T-cell (primary cell): ENCODE measurements around the gene CRYBG3. TPM values are rescaled to one million over a fixed set of nuclear protein-coding genes. Genes with fewer than 3 reads are reported as not detected.
"Not testable (repeated sequence)": the region's sequence is repeated elsewhere in the genome, so short reads cannot be mapped to it uniquely, and the experiment has no call there.

Experiments used
- ATAC-seq, 4 experiments: fragments of 200-7000 bp in 3 of 4; fragments of 150-1000 bp in 1 of 4; cut with Tn5 transposase; replicated peaks in 1 of 4; 1 replicate in 3 of 4; 2 replicates in 1 of 4; pipeline ENCODE4 v1.10.0; 2021; ENCODE audit warnings: moderate library complexity in 3 of 4, mild to moderate bottlenecking in 2 of 4, moderate number of reproducible peaks in 1 of 4
- CTCF ChIA-PET, 2 donors: fragments of 300-600 bp; sonication (Branson Sonifier 250); formaldehyde crosslinking; loops; one replicate each; lab custom pipeline; 2022; ENCODE audit warnings: antibody characterized with exemption in 2 of 2; lab: Charles Lee
- POLR2A ChIA-PET, 2 donors: fragments of 300-600 bp; sonication (Branson Sonifier 250); formaldehyde crosslinking; loops; one replicate each; lab custom pipeline; 2022; ENCODE audit warnings: antibody characterized with exemption in 2 of 2; lab: Charles Lee
- DNase-seq, 35 experiments: peaks; one replicate each; pipeline versions ENCODE4 v3.0.0 to v3.0.0-alpha.2; 2013 to 2023
- H3K27ac ChIP-seq: one replicate; pipeline ENCODE4 v1.5.1; 2013; ENCODE audit warnings: low read length
- H3K27me3 ChIP-seq, 2 experiments: replicated peaks in 1 of 2; 1 replicate in 1 of 2; 2 replicates in 1 of 2; pipeline versions ENCODE4 v1.6.1 to v1.7.0; 2013; ENCODE audit warnings: low read length in 1 of 2, mixed read lengths in 1 of 2; ENCODE audit not compliant: control insufficient read depth in 2 of 2, insufficient read depth in 2 of 2; ENCODE audit errors: extremely low read depth in 1 of 2
- H3K36me3 ChIP-seq, 2 donors: 1 replicate in 1 of 2; 2 replicates in 1 of 2; pipeline versions ENCODE4 v1.6.1 to v1.7.0; 2013; ENCODE audit warnings: low read length in 1 of 2; ENCODE audit not compliant: control insufficient read depth in 2 of 2, insufficient read depth in 1 of 2; ENCODE audit errors: extremely low read depth in 1 of 2
- H3K4me1 ChIP-seq, 2 experiments: 1 replicate in 1 of 2; 2 replicates in 1 of 2; pipeline versions ENCODE4 v1.6.1 to v1.7.0; 2013; ENCODE audit warnings: low read length in 2 of 2, mixed read lengths in 1 of 2; ENCODE audit not compliant: insufficient read depth in 2 of 2, control insufficient read depth in 1 of 2; ENCODE audit errors: extremely low read depth in 1 of 2
- H3K4me3 ChIP-seq, 2 donors: 1 replicate in 1 of 2; 2 replicates in 1 of 2; pipeline versions ENCODE4 v1.5.1 to v1.7.0; 2013; ENCODE audit warnings: mild to moderate bottlenecking in 2 of 2, low read length in 1 of 2, moderate library complexity in 1 of 2; ENCODE audit not compliant: control insufficient read depth in 1 of 2; ENCODE audit errors: extremely low read depth in 1 of 2
- H3K9me3 ChIP-seq: 2 replicates; pipeline ENCODE4 v1.7.0; 2013
- H3K27ac Mint-ChIP-seq, 2 donors: one replicate each; pipeline ENCODE4 v1.8.0; 2020 to 2021; ENCODE audit warnings: mild to moderate bottlenecking in 2 of 2, mixed read lengths in 2 of 2
- H3K27me3 Mint-ChIP-seq, 2 donors: one replicate each; pipeline ENCODE4 v1.8.0; 2021 to 2022; ENCODE audit warnings: mixed read lengths in 2 of 2
- H3K36me3 Mint-ChIP-seq: one replicate; pipeline ENCODE4 v1.8.0; 2021; ENCODE audit warnings: mixed read lengths
- H3K4me1 Mint-ChIP-seq, 3 donors: one replicate each; pipeline ENCODE4 v1.8.0; 2020 to 2022; ENCODE audit warnings: mixed read lengths in 3 of 3, mild to moderate bottlenecking in 1 of 3
- H3K4me3 Mint-ChIP-seq, 3 donors: one replicate each; pipeline ENCODE4 v1.8.0; 2020 to 2022; ENCODE audit warnings: mild to moderate bottlenecking in 3 of 3, mixed read lengths in 3 of 3, moderate library complexity in 3 of 3
- H3K9me3 Mint-ChIP-seq, 3 donors: one replicate each; pipeline ENCODE4 v1.8.0; 2020 to 2022; ENCODE audit warnings: mixed read lengths in 3 of 3
- WGBS: methylation state at CpG from one replicate; pipeline ENCODE4 v1.1.5; 2013; ENCODE audit warnings: missing lambda C conversion rate; ENCODE audit not compliant: insufficient coverage; 5-methylcytosine and 5-hydroxymethylcytosine counted together
- total RNA-seq, 35 experiments: library from RNA in 6 of 35; stranded (reverse) in 6 of 35; fragments of 120-200 nt in 1 of 35; gene quantifications; one replicate each; pipeline versions ENCODE4 v1.2.1 to v1.2.4 and lab custom pipeline; 2013 to 2026

CRYBG3 gene
- total RNA-seq, 5 donors from 2014 or later (not counting 1 experiment from before 2014, with no cell fraction given), result 3.1 to 5.8 (median 5.3) TPM

GRCh38 chr3:97909830-97910229, 88.0 kb downstream of the CRYBG3 start:
- H3K36me3 ChIP-seq, CTCF ChIA-PET, H3K27ac ChIP-seq, H3K36me3 Mint-ChIP-seq, ATAC-seq, H3K27me3 Mint-ChIP-seq, H3K9me3 ChIP-seq, H3K4me3 ChIP-seq, H3K27me3 ChIP-seq, H3K9me3 Mint-ChIP-seq, POLR2A ChIA-PET: not testable (repeated sequence)
- no CpG with 5 or more reads among the region's 3 CpGs for WGBS
- H3K4me3 Mint-ChIP-seq, result peak overlapping the region in 2 of 3 donors; percentile 71 to 78
- peak overlapping the region; percentile 61 to 69 for H3K27ac Mint-ChIP-seq
- peaks cover 10 to 15% of the 10 kb centered on the region in 2 experiments for H3K4me1 ChIP-seq
- peaks cover 28 to 36% (median 34%) of the 10 kb centered on the region in 3 donors for H3K4me1 Mint-ChIP-seq
- DNase-seq, result peak in 1 of 35 experiments; percentile 10

DNA sequence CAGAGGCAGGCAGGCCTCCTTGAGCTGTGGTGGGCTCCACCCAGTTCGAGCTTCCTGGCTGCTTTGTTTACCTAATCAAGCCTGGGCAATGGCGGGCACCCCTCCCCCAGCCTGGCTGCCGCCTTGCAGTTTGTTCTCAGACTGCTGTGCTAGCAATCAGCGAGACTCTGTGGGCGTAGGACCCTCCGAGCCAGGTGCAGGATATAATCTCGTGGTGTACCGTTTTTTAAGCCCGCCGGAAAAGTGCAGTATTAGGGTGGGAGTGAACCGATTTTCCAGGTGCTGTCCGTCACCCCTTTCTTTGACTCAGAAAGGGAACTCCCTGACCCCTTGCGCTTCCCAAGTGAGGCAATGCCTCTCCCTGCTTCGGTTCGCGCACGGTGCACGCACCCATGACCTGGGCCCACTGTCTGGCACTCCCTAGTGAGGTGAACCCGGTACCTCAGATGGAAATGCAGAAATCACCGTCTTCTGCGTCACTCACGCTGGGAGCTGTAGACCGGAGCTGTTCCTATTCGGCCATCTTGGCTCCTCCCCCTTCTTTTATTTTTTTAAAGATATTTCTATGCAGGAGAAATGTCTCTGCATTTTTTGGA, 88.5 kb downstream of the CRYBG3 start:
- CTCF ChIA-PET, H3K36me3 ChIP-seq, H3K9me3 ChIP-seq, POLR2A ChIA-PET, H3K9me3 Mint-ChIP-seq, H3K27me3 ChIP-seq, H3K27me3 Mint-ChIP-seq, H3K36me3 Mint-ChIP-seq: not testable (repeated sequence)
- 46% methylated on average over 14 of the region's 24 CpGs for WGBS
- DNase-seq (peak; percentile 16 to 73 (median 43)), ATAC-seq (peak in 1 of 4 experiments; percentile 69)
- H3K27ac Mint-ChIP-seq, result peak overlapping the region; percentile 95 to 96
- H3K27ac ChIP-seq, result peak overlapping the region; percentile 81
- peak overlapping the region in 1 of 2 donors; percentile 46 for H3K4me3 ChIP-seq
- H3K4me1 Mint-ChIP-seq, result peaks cover 28 to 36% (median 34%) of the 10 kb centered on the region in 3 donors
- H3K4me1 ChIP-seq, result peaks cover 10 to 15% of the 10 kb centered on the region in 2 experiments
- peak overlapping the region; percentile 71 to 84 (median 78) for H3K4me3 Mint-ChIP-seq

- Mint-ChIP-seq H3K9me3 (peaks cover 0 to 9% (median 0%) of the 10 kb centered on the region in 3 donors), H3K36me3 (peaks cover 8% of the 10 kb centered on the region), H3K4me1 (peaks cover 28 to 36% (median 34%) of the 10 kb centered on the region in 3 donors), H3K27me3 (no peaks in the 10 kb centered on the region), H3K27ac (peak overlapping the region; percentile 95 to 96), H3K4me3 (peak overlapping the region; percentile 71 to 84 (median 78))
- H3K36me3 ChIP-seq, result no peaks in the 10 kb centered on the region
- peaks cover 10 to 15% of the 10 kb centered on the region in 2 experiments for H3K4me1 ChIP-seq
- ATAC-seq (peak; percentile 81 to 88 (median 86)), DNase-seq (peak in 17 of 35 experiments; percentile 0 to 60 (median 4))
- H3K4me3 ChIP-seq, result no peak overlapping the region
- peak overlapping the region; percentile 81 for H3K27ac ChIP-seq
- no peaks in the 10 kb centered on the region for H3K27me3 ChIP-seq
- ChIA-PET POLR2A (no interaction called here), CTCF (no interaction called here)
- 0% methylated on average over 2 of the region's 3 CpGs for WGBS
- H3K9me3 ChIP-seq, result no peaks in the 10 kb centered on the region
These were observed 89.1 kb downstream of the CRYBG3 start for GRCh38 chr3:97910931-97911351.

GRCh38 chr3:97911459-97911858, 89.6 kb downstream of the CRYBG3 start:
- no peaks in the 10 kb centered on the region for H3K27me3 Mint-ChIP-seq
- H3K4me1 Mint-ChIP-seq, result peaks cover 28 to 36% (median 34%) of the 10 kb centered on the region in 3 donors
- H3K36me3 Mint-ChIP-seq, result peaks cover 11% of the 10 kb centered on the region
- no peak for ATAC-seq
- no peaks in the 10 kb centered on the region for H3K9me3 ChIP-seq
- H3K4me1 ChIP-seq, result peaks cover 10 to 15% of the 10 kb centered on the region in 2 experiments
- H3K4me3 Mint-ChIP-seq, result peak overlapping the region in 2 of 3 donors; percentile 78 to 84
- no peak overlapping the region for H3K4me3 ChIP-seq
- DNase-seq, result no peak
- WGBS, result 100% methylated on average over 1 of the region's 3 CpGs
- POLR2A ChIA-PET, result interaction anchor here in 1 of 2 donors (0.5 kb wide), 1 partner anchor 96 kb away, joined by 7 read pairs; no protein-coding TSS in a partner anchor
- H3K36me3 ChIP-seq, result no peaks in the 10 kb centered on the region
- peak overlapping the region; percentile 95 to 96 for H3K27ac Mint-ChIP-seq
- peak overlapping the region; percentile 81 for H3K27ac ChIP-seq
- CTCF ChIA-PET, result no interaction called here
- peaks cover 0 to 9% (median 0%) of the 10 kb centered on the region in 3 donors for H3K9me3 Mint-ChIP-seq
- no peaks in the 10 kb centered on the region for H3K27me3 ChIP-seq

DNA sequence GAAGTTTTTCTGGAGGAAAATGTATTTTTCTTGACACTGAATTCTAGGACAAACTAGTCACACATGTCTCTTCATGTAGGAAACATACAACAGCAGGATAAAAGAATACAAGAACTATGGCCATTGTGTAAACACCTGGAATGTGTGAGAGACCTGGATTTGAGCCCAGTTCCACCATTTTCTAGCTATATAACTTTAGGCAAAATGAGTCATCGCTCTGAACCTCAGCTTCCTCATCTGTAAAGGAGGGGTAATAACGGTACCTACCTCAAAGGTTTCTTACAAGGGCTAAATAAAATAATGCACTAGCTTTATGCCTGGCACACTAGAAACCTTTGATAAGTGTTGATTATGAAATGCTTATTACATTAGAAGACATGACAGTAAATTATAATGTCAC, 92.6 kb downstream of the CRYBG3 start:
- Histone ChIP-seq H3K9me3 (no peaks in the 10 kb centered on the region), H3K36me3 (no peaks in the 10 kb centered on the region), H3K27me3 (no peaks in the 10 kb centered on the region), H3K4me3 (no peak overlapping the region), H3K27ac (no peak overlapping the region), H3K4me1 (peaks cover 10 to 15% of the 10 kb centered on the region in 2 experiments)
- no peak overlapping the region for H3K4me3 Mint-ChIP-seq
- peak overlapping the region; percentile 8 to 59 for H3K27ac Mint-ChIP-seq
- H3K4me1 Mint-ChIP-seq, result peaks cover 28 to 34% (median 33%) of the 10 kb centered on the region in 3 donors
- CTCF ChIA-PET, result no interaction called here
- DNase-seq, result no peak
- no peaks in the 10 kb centered on the region for H3K27me3 Mint-ChIP-seq
- no peak for ATAC-seq
- peaks cover 24% of the 10 kb centered on the region for H3K36me3 Mint-ChIP-seq
- POLR2A ChIA-PET, result interaction anchor here in 1 of 2 donors (0.5 kb wide), 1 partner anchor 96 kb away, joined by 3 read pairs; no protein-coding TSS in a partner anchor
- peaks cover 0 to 9% (median 0%) of the 10 kb centered on the region in 3 donors for H3K9me3 Mint-ChIP-seq
- WGBS, result no CpG with 5 or more reads among the region's 2 CpGs

- H3K27ac ChIP-seq, result no peak overlapping the region
- ATAC-seq, result no peak
- no peak for DNase-seq
- no peaks in the 10 kb centered on the region for H3K9me3 ChIP-seq
- Mint-ChIP-seq H3K27me3 (no peaks in the 10 kb centered on the region), H3K9me3 (peaks cover 0 to 4% (median 0%) of the 10 kb centered on the region in 3 donors), H3K4me3 (no peak overlapping the region), H3K27ac (no peak overlapping the region), H3K36me3 (peaks cover 39% of the 10 kb centered on the region), H3K4me1 (peaks cover 17 to 19% (median 17%) of the 10 kb centered on the region in 3 donors)
- H3K36me3 ChIP-seq, result no peaks in the 10 kb centered on the region
- CTCF ChIA-PET, result no interaction called here
- no peaks in the 10 kb centered on the region for H3K27me3 ChIP-seq
- no peak overlapping the region for H3K4me3 ChIP-seq
- H3K4me1 ChIP-seq, result peaks cover 1 to 4% of the 10 kb centered on the region in 2 experiments
- POLR2A ChIA-PET, result no interaction called here
These were observed 94.8 kb downstream of the CRYBG3 start for GRCh38 chr3:97916576-97916975.
